ENCODE results near the gene CD3G. TPM values are rescaled to one million over a fixed set of nuclear protein-coding genes. Genes with fewer than 3 reads are reported as not detected.

The CD3G gene
- total and polyA plus RNA-seq, 2 of the 8 experiments (the other 6 are each of a cell fraction or from before 2014, with no cell fraction given): not detected

DNA sequence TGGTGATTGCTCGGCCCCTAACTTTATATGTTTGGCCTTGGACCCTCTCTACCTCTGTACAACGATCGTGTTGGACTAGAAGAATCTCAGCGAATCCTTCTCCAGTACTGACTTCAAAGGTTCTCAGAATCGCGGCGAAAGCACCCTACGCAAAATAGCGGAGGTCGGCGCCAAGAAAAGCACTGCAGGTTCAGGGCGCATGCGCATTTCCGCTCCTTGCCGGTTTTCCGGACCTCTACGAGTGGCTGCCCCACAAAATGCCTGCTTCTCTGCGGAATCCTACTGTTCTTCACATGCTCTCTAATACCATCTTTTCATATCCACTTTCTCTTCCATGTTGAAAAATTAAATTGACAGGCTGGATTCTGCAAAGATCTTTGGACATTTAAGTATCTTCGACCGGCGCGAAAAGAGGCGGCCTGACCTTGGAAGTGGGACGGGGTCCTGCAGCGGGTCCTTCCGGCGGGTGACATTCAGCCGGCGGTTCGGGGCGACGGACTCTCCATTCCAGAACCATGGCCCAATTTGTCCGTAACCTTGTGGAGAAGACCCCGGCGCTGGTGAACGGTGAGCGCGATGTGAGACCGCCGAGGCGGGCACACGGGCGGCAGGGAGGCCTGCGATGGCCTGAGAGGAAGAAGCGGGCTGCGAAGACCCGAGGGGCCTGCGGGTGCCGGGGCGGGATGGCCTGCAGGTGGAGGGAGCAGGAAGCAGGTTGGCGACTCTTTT, 57.2 kb downstream of the CD3G start, which contains the start of gene ATP5MG:
Gene ATP5MG, plus strand, starts transcription at position 456 of the 729 bp plus-strand sequence. Its CDS starts 60 bp downstream, at position 516.
- Histone ChIP-seq H3K56ac (replicated peaks; ENCODE audit: insufficient read length, low read depth, low read length) (peak within 1 kb of the TSS; percentile 24), H3K4me2 (ENCODE audit: insufficient read depth in 1 of 2, low read depth in 2 of 2, low read length in 2 of 2) (peak within 1 kb of the TSS; percentile 30 to 89), H3K9ac (replicated peaks in 1 of 4; ENCODE audit: extremely low read depth in 1 of 4, low read depth in 3 of 4, low read length in 3 of 4) (peak within 1 kb of the TSS; percentile 80 to 93 (median 82)), H3K23me2 (ENCODE audit: low read depth, low read length) (peaks cover 3% of the 10 kb centered on the region), H2BK5ac (ENCODE audit: low read depth, low read length) (peak within 1 kb of the TSS; percentile 49; the same call in 1 of the 2 replicates), H2BK120ac (replicated peaks; ENCODE audit: low read depth, low read length) (no peak within 1 kb of the TSS), H2BK15ac (ENCODE audit: low read length) (no peak within 1 kb of the TSS; the same call in none of the 2 replicates), H3K9me3 (ENCODE audit: insufficient read depth in 2 of 2, low read depth in 1 of 2, low read length in 1 of 2) (no peaks in the 10 kb centered on the region), H3K79me1 (ENCODE audit: low read depth, low read length) (0 out of 2 replicates have a peak, but pooled peaks cover 2% of the 10 kb centered on the region), H4K20me1 (replicated peaks in 1 of 2; ENCODE audit: control insufficient read depth in 1 of 2, insufficient read depth in 2 of 2, low read length in 2 of 2) (peaks cover 8 to 9% of the 10 kb centered on the region in 2 experiments), H2AK5ac (ENCODE audit: low read depth, low read length) (no peak within 1 kb of the TSS), H3K18ac (ENCODE audit: extremely low read depth, low read length) (no peak within 1 kb of the TSS; the same call in 1 of the 2 replicates), H4K91ac (replicated peaks; ENCODE audit: insufficient read length, low read length) (no peak within 1 kb of the TSS), H3K27me3 (replicated peaks in 1 of 4; ENCODE audit: control insufficient read depth in 3 of 4, extremely low read depth in 1 of 4, insufficient read depth in 3 of 4, low read length in 3 of 4) (no peaks in the 10 kb centered on the region), H2BK12ac (ENCODE audit: low read depth, low read length) (no peak within 1 kb of the TSS), H2BK20ac (ENCODE audit: low read length) (no peak within 1 kb of the TSS), H3K4me3 (ENCODE audit: extremely low read depth in 1 of 4, insufficient read depth in 2 of 4, low read depth in 3 of 4, low read length in 4 of 4) (peak within 1 kb of the TSS; percentile 81 to 95 (median 92)), H3K36me3 (ENCODE audit: control insufficient read depth in 2 of 4, insufficient read depth in 4 of 4, low read length in 3 of 4) (peaks cover 0 to 15% (median 0%) of the 10 kb centered on the region in 4 experiments; a peak in 3 of 8 replicates), H3K4ac (replicated peaks; ENCODE audit: insufficient read length, low read depth, low read length) (no peak within 1 kb of the TSS), H2AFZ (ENCODE audit: low read length) (peak within 1 kb of the TSS; percentile 99), H3K27ac (ENCODE audit: low read depth, low read length) (peak within 1 kb of the TSS; percentile 88), H3K79me2 (ENCODE audit: control insufficient read depth in 1 of 2, insufficient read depth in 2 of 2, low read length in 2 of 2) (peaks cover 9 to 48% of the 10 kb centered on the region in 2 experiments; a peak in 3 of 4 replicates), H3K4me1 (replicated peaks in 1 of 4; ENCODE audit: control insufficient read depth in 3 of 4, insufficient read depth in 4 of 4, low read length in 3 of 4) (peaks cover 0 to 6% (median 0%) of the 10 kb centered on the region in 4 experiments; a peak in 2 of 7 replicates), H4K8ac (ENCODE audit: extremely low read depth, insufficient read depth, low read length) (peak within 1 kb of the TSS; percentile 92; the same call in 1 of the 2 replicates), H3K14ac (ENCODE audit: insufficient read length) (no peak within 1 kb of the TSS), H4K5ac (ENCODE audit: insufficient read length, low read depth, low read length) (peak within 1 kb of the TSS; percentile 69), H3K23ac (ENCODE audit: insufficient read length) (no peak within 1 kb of the TSS)
- 1% methylated on average over 44 of the region's 51 CpGs; no CpG with 5 or more reads in 1 of the 2 experiments for WGBS, 2 experiments (ENCODE audit: extremely low coverage in 1 of 2, insufficient coverage in 1 of 2, insufficient read length in 1 of 2, insufficient replicate concordance in 2 of 2, low coverage in 1 of 2, low lambda C conversion rate in 2 of 2, missing lambda C conversion rate in 1 of 2)
- peak; percentile 72 to 90 for DNase-seq (ENCODE audit: low read depth in 1 of 2, low spot score in 2 of 2)
- peak; percentile 93 for FAIRE-seq
- ChIA-PET POLR2A (ENCODE audit: partially characterized antibody) (interaction anchor here (0.9 to 2.2 kb wide), 13 partner anchors 8 to 126 kb away, joined by 3 to 13 read pairs (median 4); partner anchors contain the start of genes KMT2A and TTC36), CTCF (ENCODE audit: partially characterized antibody) (interaction anchor here (0.8 to 1.8 kb wide), 4 partner anchors 14 to 88 kb away, joined by 3 to 8 read pairs (median 4); no protein-coding TSS in a partner anchor)
- TF ChIP-seq TBP (IDR thresholded peaks at IDR 0.05; ENCODE audit: low read depth, low read length) (peak; percentile 48), RFX5 (IDR thresholded peaks at IDR 0.05; ENCODE audit: borderline replicate concordance, low read depth, low read length) (no peak), ZNF274 (IDR thresholded peaks at IDR 0.05; ENCODE audit: borderline replicate concordance, extremely low read depth, low read length) (no peak), ASH2L (IDR thresholded peaks at IDR 0.05; ENCODE audit: low read length) (peak; percentile 98), BACH1 (IDR thresholded peaks at IDR 0.05; ENCODE audit: low read length) (no peak), TAF1 (IDR thresholded peaks at IDR 0.05; ENCODE audit: low read depth, low read length) (peak; percentile 68; the same call in 1 of the 2 replicates), JUN (IDR thresholded peaks at IDR 0.05; ENCODE audit: low read depth, low read length) (no peak), KDM5A (IDR thresholded peaks at IDR 0.05; ENCODE audit: low read length) (peak; percentile 64; the same call in 1 of the 2 replicates), CEBPB (IDR thresholded peaks at IDR 0.05; ENCODE audit: low read depth, low read length) (no peak)
- TF ChIP-seq, protein P1, sequence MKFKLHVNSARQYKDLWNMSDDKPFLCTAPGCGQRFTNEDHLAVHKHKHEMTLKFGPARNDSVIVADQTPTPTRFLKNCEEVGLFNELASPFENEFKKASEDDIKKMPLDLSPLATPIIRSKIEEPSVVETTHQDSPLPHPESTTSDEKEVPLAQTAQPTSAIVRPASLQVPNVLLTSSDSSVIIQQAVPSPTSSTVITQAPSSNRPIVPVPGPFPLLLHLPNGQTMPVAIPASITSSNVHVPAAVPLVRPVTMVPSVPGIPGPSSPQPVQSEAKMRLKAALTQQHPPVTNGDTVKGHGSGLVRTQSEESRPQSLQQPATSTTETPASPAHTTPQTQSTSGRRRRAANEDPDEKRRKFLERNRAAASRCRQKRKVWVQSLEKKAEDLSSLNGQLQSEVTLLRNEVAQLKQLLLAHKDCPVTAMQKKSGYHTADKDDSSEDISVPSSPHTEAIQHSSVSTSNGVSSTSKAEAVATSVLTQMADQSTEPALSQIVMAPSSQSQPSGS (IDR thresholded peaks at IDR 0.05; ENCODE audit: low read length): peak; percentile 39; the same call in 1 of the 2 replicates
